ACHN (cell line): ENCODE results near the gene LHB.
"Not testable (repeated sequence)": the region's sequence is repeated elsewhere in the genome, so short reads cannot be mapped to it uniquely, and the experiment has no call there.

Experiments used
- DNase-seq: peaks from one replicate; pipeline ENCODE4 v3.0.0-alpha.2; 2015
- in situ Hi-C: cut with HindIII; loops from 2 replicates; pipeline ENCODE4 v1.10.0; 2017; ENCODE audit warnings: low sequenced_read_pairs, low pct_ligation_motif_present, low pct_unique_long_range_greater_than_20kb

The LHB gene

DNA sequence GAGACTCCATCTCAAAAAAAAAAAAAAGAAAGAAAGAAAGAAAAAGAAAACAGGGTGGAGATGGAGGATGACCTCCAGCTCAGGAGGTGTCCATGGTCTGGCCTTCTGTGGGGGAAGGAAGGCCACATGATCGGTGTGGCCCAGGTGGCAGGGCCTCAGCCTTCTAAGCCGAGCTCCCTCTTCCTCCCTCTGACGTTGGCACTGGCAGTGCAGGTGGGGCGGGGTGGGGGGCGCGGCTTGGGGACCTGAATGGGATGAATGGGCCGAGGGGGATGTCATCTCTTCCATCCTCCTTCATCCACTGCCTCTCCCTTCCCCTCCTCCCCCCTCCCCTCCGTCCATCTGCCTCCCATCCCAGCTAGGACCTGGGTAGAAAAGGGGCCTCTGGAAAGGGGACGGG, 22.8 kb upstream of the LHB start:
- in situ Hi-C loops, DNase-seq: not testable (repeated sequence)

DNA sequence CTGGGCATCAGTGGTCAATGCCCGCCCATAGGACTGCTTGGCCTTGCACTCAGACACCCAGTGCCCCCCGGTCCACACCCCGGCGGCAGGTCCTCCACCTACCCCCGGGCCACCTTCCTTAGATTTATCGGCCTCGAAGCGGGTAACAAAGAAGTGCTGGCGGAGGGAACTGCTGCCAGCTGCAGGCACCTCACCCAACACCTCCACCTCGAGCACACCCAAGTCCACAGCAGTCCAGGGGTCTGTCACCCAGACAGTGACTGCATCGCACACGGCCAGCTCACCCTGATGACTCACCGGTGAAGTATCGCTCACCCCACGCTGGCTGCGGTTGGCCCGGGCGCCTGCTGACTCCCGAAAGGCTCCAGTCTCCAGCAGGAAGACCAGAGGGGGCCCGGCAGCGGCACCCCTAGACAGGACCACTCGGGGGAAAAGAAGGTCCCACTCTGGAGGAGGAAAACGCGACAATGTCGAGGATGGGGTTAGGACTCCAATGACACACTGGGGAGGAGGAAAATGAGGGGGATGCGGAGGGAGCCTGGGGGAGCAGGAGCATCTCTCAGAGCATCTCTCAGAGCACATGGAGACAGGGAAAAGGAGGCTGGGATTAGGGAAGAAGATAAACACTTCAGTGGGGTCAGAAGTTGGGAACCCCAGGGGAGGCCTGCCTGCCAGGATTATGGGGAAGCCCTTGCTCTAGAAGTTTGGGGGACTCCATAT, 21.8 kb upstream of the LHB start:
- DNase-seq = peak; percentile 77
- in situ Hi-C loops = not testable (repeated sequence)

DNA sequence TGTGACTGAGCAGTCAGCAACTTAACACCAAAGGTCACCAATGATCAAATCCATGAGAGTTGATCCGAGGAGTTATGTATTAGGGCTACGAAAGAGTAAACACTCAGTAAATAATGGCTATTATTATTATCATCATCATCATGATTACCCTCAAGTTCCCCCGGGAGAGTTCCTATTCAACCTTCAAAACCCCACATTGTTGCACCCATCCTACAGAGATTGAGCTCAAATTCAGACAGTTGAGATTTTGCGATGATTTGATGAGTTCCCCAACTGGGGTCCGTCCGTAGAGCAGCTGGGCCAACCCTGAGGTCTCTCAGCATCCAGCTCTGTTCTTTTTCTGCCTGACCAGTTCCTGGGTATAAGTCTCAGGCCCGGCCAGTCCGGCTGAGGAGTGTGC, 21.2 kb upstream of the LHB start:
- in situ Hi-C loops, DNase-seq: not testable (repeated sequence)

DNA sequence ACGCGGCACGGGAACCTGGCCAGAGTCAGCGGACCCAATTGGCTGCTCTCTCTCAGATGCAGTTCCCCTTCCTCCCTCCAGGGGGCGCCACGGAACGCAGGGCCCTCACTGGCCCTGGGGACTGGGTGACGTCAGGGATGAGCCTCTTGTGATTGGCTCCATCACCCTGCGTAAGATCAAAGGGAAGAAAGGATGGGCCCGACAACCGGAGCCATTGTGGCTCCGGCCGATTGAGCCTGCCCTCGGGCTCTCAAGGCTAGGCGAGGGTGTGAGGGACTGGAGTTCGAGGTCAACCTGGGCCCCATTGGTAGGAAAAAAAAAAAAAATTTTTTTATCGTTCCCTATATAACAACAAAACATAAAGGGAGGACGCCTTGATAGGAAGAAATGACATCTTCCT, 19.9 kb upstream of the LHB start, which contains the start of gene CGB1:
TSS of gene CGB1 (minus strand) at position 81 of the 400 bp plus-strand sequence. CDS start 184 bp downstream, outside the sequence.
- in situ Hi-C loops = not testable (repeated sequence)
- peak; percentile 19 for DNase-seq

DNA sequence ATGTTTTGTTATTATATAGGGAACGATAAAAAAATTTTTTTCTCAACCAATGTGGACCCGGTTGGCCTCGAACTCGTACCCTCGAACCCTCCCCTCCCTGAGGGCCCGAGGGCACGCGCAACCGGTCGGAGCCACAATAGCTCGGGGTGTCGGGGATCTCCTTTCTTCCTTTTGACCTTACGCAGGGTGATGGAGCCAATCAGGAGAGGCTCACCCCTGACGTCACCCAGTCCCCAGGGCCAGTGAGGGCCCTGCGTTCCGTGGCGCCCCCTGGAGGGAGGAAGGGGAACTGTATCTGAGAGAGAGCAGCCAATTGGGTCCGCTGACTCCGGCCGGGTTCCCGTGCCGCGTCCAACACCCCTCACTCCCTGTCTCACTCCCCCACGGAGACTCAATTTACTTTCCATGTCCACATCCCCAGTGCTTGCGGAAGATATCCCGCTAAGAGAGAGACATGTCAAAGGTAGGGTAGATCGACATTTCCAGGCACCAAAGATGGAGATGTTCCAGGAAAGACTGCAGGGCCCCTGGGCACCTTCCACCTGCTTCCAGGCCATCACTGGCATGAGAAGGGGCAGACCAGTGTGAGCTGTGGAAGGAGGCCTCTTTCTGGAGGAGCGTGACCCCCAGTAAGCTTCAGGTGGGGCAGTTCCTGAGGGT, 14.9 kb upstream of the LHB start, which contains the start of gene CGB2:
TSS of gene CGB2 (plus strand) at position 249 of the 660 bp plus-strand sequence. CDS start at position 455, 206 bp downstream.
- DNase-seq, in situ Hi-C loops: not testable (repeated sequence)

DNA sequence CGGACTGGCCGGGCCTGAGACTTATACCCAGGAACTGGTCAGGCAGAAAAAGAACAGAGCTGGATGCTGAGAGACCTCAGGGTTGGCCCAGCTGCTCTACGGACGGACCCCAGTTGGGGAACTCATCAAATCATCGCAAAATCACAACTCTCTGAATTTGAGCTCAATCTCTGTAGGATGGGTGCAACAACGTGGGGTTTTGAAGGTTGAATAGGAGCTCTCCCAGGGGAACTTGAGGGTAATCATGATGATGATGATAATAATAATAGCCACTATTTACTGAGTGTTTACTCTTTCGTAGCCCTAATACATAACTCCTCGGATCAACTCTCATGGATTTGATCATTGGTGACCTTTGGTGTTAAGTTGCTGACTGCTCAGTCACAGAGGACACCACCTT, 13.4 kb upstream of the LHB start:
- DNase-seq, in situ Hi-C loops: not testable (repeated sequence)

DNA sequence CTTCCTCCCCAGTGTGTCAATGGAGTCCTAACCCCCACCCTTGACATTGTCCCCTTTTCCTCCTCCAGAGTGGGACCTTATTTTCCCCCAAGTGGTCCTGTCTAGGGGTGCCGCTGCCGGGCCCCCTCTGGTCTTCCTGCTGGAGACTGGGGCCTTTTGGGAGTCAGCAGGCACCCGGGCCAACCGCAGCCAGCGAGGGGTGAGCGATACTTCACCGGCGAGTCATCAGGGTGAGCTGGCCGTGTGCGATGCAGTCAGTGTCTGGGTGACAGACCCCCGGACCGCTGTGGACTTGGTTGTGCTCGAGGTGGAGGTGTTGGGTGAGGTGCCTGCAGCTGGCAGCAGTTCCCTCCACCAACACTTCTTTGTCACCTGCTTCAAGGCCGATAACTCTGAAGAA, 12.9 kb upstream of the LHB start:
- peak; percentile 14 for DNase-seq
- in situ Hi-C loops = not testable (repeated sequence)

DNA sequence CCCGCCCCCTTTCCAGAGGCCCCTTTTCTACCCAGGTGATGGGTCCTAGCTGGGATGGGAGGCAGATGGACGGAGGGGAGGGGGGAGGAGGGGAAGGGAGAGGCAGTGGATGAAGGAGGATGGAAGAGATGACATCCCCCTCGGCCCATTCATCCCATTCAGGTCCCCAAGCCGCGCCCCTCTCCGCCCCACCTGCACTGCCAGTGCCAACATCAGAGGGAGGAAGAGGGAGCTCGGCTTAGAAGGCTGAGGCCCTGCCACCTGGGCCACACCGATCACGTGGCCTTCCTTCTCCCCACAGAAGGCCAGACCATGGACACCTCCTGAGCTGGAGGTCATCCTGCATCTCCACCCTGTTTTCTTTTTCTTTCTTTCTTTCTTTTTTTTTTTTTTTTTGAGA, 11.8 kb upstream of the LHB start:
- in situ Hi-C loops, DNase-seq: not testable (repeated sequence)

DNA sequence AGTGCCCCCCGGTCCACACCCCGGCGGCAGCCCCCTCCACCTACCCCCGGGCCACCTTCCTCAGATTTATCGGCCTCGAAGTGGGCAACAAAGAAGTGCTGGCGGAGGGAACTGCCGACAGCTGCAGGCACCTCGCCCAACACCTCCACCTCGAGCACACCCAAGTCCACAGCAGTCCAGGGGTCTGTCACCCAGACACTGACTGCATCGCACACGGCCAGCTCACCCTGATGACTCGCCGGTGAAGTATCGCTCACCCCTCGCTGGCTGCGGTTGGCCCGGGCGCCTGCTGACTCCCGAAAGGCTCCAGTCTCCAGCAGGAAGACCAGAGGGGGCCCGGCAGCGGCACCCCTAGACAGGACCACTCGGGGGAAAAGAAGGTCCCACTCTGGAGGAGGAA, 8.7 kb upstream of the LHB start:
- DNase-seq, in situ Hi-C loops: not testable (repeated sequence)

DNA sequence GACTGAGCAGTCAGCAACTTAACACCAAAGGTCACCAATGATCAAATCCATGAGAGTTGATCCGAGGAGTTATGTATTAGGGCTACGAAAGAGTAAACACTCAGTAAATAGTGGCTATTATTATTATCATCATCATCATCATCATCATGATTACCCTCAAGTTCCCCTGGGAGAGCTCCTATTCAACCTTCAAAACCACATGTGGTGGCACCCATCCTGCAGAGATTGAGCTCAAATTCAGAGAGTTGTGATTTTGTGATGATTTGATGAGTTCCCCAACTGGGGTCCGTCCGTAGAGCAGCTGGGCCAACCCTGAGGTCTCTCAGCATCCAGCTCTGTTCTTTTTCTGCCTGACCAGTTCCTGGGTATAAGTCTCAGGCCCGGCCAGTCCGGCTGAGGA, 8.2 kb upstream of the LHB start:
- in situ Hi-C loops, DNase-seq: not testable (repeated sequence)

DNA sequence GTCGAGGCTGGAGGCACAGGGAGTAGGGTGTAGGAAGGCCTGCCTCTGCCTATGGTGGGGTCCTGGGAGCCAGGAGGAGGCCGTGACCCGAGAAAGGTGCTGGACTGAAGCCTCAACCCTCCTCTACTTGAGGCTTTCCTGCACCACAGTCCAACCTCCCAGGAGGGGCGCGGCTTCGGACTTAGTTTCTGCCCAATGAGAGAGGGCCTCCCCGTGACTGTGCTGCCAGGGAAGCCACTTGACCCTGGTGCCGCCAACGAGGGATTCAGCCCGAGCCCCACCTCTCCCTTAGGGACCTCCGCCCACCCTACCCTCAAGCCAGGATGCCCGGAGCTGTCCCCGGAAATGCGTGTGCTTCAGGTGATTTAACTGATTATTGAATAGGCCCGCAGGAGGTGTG, 7.3 kb upstream of the LHB start, which contains the start of gene CGB3:
TSS of gene CGB3 (minus strand) at position 101 of the 400 bp plus-strand sequence. CDS start 362 bp downstream, outside the sequence.
- DNase-seq, in situ Hi-C loops: not testable (repeated sequence)

DNA sequence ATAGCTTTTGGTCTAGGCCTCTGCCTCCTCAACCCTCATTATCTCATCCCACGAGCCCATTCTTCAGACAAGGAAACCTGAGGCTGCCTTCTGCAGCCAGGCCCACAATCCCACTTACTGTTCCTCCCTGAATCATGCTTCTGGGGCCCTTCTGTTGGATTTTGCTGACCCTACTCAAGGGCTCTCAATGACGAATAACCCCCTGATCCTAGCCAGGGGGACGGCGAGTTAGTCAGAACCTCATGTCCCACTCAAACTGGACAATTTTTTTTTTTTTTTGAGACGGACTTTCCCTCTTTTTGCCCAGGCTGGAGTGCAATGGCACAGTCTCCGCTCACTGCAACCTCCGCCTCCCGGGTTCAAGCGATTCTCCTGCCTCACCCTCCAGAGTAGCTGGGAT, 5.2 kb upstream of the LHB start:
- in situ Hi-C loops = no loop called here
- no peak for DNase-seq

DNA sequence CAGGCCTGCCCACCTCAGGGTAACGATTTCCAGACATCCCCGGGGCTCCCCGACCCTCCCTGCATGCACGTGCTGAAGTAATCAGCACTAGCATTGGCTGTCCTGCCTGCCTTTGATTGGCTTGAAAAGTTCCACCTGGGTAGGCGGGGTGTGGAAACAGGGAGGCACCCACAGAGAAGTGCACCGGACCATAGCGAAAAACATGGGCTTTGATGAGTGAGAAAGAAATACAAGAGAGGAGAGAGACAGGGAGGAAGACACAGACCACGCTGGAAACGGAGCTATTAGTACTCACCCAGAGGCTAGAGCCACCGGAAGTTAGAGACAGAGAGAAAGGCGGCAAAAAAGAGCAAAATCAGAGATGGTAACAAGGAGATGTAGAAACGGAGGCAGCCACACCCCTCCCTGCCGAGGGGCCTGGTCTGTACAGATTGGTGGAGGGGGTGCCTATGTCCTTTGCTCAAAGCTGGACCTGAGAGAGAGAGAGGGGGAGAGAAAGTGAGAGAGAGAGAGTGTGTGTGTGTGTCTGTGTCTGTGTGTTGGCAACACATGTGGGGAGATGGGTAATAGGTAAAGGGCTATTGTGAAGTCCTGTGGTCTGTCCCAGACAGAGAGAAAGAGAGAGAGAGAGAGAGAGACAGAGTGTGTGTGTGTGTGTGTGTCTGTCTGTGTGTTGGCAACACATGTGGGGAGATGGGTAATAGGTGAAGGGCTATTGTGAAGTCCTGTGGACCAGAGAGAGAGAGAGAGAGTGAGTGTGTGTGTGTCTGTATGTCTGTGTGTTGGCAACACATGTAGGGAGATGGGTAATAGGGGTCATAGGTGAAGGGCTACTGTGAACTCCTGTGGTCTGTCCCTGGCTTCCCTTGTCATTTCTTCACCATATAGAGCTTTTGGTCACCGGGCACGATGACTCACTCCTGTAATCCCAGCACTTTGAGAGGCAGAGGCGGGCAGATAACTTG, 4.3 kb upstream of the LHB start:
- peak; percentile 18 for DNase-seq
- in situ Hi-C loops = no loop called here

DNA sequence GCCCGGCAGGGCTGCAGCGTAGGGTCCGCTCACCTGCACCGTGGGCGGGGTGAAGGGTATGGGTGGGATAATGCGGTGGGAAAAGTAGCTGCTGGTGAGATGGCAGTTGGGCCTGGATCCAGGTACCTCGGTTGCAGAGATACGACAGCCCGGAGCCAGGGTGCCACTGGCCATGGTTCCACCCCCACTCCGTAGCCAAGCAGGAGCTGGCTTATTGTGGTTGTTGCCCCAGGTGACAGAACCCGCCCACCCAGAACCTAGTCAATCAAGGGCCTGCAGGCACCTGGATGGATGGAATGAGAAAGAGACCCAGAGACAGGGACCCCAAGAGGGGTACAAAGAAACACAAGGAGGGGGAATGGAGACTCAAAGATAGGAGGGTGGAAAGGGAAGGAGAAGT, 3.5 kb upstream of the LHB start:
- in situ Hi-C loops = no loop called here
- DNase-seq = no peak

DNA sequence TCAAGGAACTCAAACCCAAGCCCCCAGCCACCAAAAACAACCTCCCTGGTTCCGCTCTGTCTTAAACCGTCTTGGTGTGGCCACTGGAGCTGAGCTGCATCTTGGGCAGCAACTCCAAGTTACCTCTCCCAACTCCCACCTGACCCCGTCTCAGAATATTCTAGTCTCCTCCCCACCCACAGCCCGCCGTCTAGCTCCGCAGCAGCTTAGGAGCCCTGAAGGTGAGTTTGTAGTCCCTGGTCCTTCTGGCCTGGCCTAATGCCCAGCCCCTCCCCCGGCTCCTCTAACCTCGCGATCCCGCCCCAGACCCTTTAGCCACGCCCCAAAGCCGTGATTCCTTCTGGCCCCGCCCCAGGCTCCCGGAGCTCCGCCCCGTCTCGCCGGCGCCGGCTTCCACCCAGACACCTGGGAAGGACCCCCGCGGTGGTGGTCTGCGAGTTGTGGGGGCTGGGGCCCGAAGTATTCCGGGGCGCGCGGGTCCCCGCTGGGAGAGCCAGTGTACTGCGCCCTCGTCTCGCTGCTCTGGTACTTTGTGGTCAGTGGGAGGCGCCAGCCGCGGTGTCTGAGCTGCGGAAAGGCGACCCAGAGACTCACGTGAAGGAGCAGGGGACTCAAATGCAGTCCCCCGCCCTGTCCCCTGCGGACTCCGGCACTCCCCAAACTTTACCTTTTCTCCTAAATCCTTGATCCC, 2.5 kb upstream of the LHB start:
- in situ Hi-C loops = no loop called here
- peak; percentile 77 for DNase-seq

DNA sequence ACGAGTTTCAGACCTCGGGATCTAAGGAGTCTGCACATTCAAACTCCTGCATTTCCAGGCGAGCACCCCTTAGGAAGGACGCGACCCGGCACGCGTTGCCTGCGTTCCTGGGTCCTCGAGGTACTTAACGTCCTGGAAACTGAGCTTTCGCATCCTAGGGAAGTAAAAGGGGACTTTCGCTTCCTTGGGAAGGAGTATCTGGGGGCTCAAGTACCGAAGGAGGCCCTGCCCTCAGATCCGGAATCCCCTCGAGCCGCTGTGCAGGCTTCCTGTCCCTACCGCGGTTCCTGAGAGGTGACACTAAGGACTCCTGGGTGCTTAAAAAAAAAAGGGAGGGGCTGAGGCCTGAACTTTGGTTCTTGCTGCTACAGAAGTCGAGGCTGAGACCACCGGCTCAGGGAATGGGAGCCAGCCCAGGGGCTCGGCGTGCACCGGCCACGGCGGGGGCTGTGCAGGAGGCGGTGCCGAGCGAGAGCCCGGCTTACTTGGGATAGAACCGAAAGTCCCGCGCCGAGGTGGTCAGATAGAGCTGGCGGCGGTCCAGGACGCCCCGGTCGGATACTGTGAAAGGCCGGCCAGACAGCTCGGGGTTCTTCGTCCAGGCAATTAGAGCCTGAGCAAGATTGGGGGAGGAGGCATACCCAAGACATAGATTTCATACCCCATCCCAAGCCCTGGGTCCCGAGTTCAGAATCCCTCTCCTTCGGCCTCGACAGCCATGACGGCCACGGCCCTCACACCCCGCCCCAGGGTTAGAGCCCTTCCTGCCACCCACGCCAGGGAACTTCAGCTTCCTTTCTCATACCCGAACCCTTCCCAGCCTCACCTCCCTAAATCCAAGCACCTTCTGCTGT, 1.7 kb upstream of the LHB start:
- DNase-seq = peak; percentile 16
- in situ Hi-C loops = not testable (repeated sequence)

DNA sequence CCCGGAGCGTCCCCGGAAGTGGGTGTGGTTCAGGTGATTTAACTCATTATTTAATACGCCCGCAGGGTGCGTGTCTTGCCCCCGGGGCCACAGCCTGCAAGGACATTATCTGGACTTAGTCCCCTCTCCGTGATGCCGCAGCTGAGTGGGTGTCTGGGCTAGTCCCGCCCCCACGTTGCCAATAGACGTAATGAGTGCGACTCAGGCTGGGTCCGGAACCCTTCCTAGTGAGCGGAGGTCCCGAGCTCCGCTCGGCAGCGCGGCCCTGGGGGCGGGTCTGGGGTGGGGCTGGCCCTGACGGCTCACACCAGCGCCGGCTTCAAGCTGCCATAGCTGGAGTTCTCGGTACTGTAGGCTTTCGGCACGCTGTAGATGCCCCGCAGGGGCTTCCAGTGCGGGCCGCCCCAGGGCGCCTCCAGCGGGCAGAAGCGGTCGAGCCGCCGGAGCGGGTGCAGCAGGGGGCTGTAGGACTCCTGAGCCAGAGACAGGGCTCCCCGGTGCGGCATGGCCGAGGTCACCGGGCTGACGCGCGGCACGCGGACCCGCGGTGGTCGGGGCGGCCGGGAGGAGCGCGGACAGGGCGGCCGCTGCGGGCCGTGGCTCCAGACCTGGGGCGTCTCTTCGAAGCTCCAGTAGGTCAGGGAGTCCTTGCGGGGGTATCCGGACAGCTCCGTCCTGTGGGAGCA, 918 bp upstream of the LHB start:
- in situ Hi-C loops = no loop called here
- DNase-seq = peak; percentile 63
